Esophagus muscularis mucosa (tissue), 4 donors: ENCODE data around the gene PEPD. TPM values are rescaled to one million over a fixed set of nuclear protein-coding genes. Genes with fewer than 3 reads are reported as not detected.

Experiments
- DNase-seq: peaks from one replicate; pipeline ENCODE4 v3.0.0-alpha.2; 2017; ENCODE audit errors: extremely low spot score
- H3K27ac ChIP-seq, 4 donors: fragments of 200-600 bp; sonication (generic); replicated peaks in 1 of 4; 1 replicate in 3 of 4; 2 replicates in 1 of 4; pipeline ENCODE4 v1.5.1; 2016 to 2019; ENCODE audit warnings: mild to moderate bottlenecking in 1 of 4
- H3K27me3 ChIP-seq, 4 donors: fragments of 200-600 bp; sonication (generic); one replicate each; pipeline versions ENCODE4 v1.5.1 to v1.6.0; 2016 to 2019
- H3K36me3 ChIP-seq, 4 donors: fragments of 200-600 bp; sonication (generic); one replicate each; pipeline ENCODE4 v1.5.1; 2016 to 2019
- H3K4me1 ChIP-seq, 4 donors: fragments of 200-600 bp; sonication (generic); one replicate each; pipeline ENCODE4 v1.5.1; 2016 to 2019
- H3K4me3 ChIP-seq, 4 donors: fragments of 200-600 bp; sonication (generic); 1 replicate in 2 of 4; 2 replicates in 2 of 4; pipeline ENCODE4 v1.5.1; 2016 to 2019; ENCODE audit warnings: mild to moderate bottlenecking in 4 of 4, moderate library complexity in 1 of 4
- H3K9me3 ChIP-seq, 4 donors: fragments of 200-600 bp; sonication (generic); 1 replicate in 3 of 4; 2 replicates in 1 of 4; pipeline ENCODE4 v1.5.1; 2016 to 2019
- EP300 ChIP-seq: sonication (generic); formaldehyde crosslinking; IDR thresholded peaks from one replicate; pipeline ENCODE4 v1.6.1; 2017; ENCODE audit warnings: antibody characterized with exemption
- POLR2A ChIP-seq: fragments of 450-650 bp; IDR thresholded peaks from one replicate; pipeline ENCODE4 v1.6.1; 2017; ENCODE audit warnings: antibody characterized with exemption, moderate library complexity, mild to moderate bottlenecking, low read depth
- POLR2AphosphoS5 ChIP-seq, 2 donors: sonication (generic); formaldehyde crosslinking; IDR thresholded peaks; one replicate each; pipeline ENCODE4 v1.6.1; 2017; ENCODE audit warnings: antibody characterized with exemption in 2 of 2
- WGBS: methylation state at CpG from one replicate; pipeline ENCODE4 v1.1.5; 2018; 5-methylcytosine and 5-hydroxymethylcytosine counted together
- intact Hi-C: fragments of 100-400 bp; cut with DNase I; formaldehyde crosslinking; loops from one replicate; pipeline ENCODE4 v1.15.1; 2023
- total RNA-seq, 4 donors: library from RNA; depleted of rRNA; stranded (reverse); fragments of >200 nt; gene quantifications; one replicate each; pipeline versions ENCODE4 v1.1.0 to v1.2.1, GENCODE V29; 2016
- TF ChIP-seq, protein P1 (sequence below), 3 experiments: fragments of 200-600 bp in 2 of 3; fragments of 450-650 bp in 1 of 3; sonication (generic) in 2 of 3; IDR thresholded peaks; one replicate each; pipeline ENCODE4 v1.5.1; 2017 to 2019; ENCODE audit warnings: antibody characterized with exemption in 3 of 3, mild to moderate bottlenecking in 2 of 3, moderate library complexity in 1 of 3

The PEPD gene
- total RNA-seq, 4 donors from 2014 or later = 59.8 to 90.9 (median 73.0) TPM

DNA sequence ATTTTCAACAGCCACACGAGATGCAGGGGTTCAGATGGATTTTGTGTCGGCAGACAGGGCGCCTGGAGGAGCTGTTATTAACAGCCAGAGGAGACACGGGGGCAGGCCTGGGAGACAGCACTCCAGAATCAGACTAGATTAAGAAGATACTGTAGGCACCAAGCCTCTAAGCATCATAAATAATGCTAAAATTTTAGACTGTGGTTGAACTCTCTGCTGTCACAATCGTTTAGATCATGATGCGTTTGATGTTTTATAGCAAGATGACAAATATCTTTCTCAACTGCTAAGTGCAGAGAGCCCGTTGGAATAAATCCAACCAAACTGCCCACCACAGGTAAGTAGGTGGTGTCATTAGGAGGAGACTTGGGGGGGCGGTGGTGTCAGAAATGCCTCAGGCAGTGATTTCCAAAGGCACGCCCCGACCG lies 84.2 kb downstream of the PEPD start:
- H3K27ac ChIP-seq = no peak overlapping the region
- H3K27me3 ChIP-seq = no peaks in the 10 kb centered on the region
- 71% methylated on average over 11 of the region's 11 CpGs for WGBS
- intact Hi-C loops = no loop called here
- H3K9me3 ChIP-seq = no peaks in the 10 kb centered on the region
- H3K36me3 ChIP-seq = peaks cover 0 to 17% (median 8%) of the 10 kb centered on the region in 4 donors
- H3K4me1 ChIP-seq = peaks cover 0 to 5% (median under 1%) of the 10 kb centered on the region in 4 donors
- no peak overlapping the region for H3K4me3 ChIP-seq
- TF ChIP-seq POLR2A = no peak
- TF ChIP-seq POLR2AphosphoS5 (IDR thresholded peaks at IDR 0.05) = no peak
- no peak for TF ChIP-seq EP300
- TF ChIP-seq, protein P1, sequence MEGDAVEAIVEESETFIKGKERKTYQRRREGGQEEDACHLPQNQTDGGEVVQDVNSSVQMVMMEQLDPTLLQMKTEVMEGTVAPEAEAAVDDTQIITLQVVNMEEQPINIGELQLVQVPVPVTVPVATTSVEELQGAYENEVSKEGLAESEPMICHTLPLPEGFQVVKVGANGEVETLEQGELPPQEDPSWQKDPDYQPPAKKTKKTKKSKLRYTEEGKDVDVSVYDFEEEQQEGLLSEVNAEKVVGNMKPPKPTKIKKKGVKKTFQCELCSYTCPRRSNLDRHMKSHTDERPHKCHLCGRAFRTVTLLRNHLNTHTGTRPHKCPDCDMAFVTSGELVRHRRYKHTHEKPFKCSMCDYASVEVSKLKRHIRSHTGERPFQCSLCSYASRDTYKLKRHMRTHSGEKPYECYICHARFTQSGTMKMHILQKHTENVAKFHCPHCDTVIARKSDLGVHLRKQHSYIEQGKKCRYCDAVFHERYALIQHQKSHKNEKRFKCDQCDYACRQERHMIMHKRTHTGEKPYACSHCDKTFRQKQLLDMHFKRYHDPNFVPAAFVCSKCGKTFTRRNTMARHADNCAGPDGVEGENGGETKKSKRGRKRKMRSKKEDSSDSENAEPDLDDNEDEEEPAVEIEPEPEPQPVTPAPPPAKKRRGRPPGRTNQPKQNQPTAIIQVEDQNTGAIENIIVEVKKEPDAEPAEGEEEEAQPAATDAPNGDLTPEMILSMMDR (IDR thresholded peaks at IDR 0.05) = no peak
- DNase-seq = no peak

DNA sequence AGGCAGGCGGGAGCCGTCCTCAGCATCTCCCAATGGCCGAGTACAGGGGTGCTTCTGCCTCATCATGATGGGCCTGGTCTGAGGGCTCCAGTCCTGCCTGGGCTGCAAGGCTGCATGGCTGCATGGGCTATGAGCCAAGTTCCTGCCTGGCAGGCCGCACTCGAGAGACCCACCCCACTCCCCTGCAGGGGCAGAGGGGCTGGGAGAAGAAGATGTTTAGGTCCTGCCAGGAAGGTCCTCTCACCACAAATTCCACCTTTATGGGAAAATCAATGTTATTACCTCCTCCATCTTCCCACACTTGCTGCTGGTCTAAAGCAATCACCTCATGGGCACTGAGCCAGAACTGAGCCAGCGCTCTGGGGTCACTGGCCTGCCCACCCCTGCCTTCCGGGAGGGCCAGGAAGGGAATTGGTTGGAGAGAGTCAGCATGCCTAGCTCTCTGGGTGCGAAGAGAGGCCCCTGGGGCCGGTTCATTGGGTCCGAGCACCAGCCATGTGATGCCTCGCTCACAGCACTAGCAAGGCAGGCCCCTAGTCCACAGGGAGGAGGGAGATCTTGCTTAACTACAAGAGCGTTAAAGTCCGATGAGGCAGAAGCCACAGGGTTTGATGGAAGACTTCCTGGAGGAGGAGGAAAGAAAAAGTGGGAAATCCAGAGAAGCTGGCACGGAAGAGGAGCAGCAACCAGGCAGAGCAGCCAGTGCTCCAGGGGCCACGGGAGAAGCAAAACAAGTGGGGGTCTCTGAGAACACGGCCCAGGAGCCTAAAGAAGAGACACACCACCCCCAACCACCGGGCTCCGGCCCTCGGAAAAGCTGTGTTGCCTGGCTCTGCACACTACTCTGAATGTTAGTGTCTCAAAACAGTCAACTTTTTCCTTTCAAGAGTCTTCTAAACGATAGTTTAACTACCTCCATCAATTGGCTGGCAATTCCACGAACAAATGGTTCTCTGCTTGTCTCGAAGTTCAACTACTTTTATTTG lies 84.9 kb downstream of the PEPD start:
- no peaks in the 10 kb centered on the region for H3K9me3 ChIP-seq
- peaks cover 0 to 8% (median 2%) of the 10 kb centered on the region in 4 donors for H3K4me1 ChIP-seq
- intact Hi-C loops = no loop called here
- 93% methylated on average over 20 of the region's 22 CpGs for WGBS
- no peak for DNase-seq
- no peak overlapping the region for H3K27ac ChIP-seq
- peaks cover 0 to 11% (median 5%) of the 10 kb centered on the region in 4 donors for H3K36me3 ChIP-seq
- H3K27me3 ChIP-seq = no peaks in the 10 kb centered on the region
- TF ChIP-seq POLR2A = no peak
- TF ChIP-seq EP300 = no peak
- no peak for TF ChIP-seq POLR2AphosphoS5 (IDR thresholded peaks at IDR 0.05)
- H3K4me3 ChIP-seq = no peak overlapping the region

DNA sequence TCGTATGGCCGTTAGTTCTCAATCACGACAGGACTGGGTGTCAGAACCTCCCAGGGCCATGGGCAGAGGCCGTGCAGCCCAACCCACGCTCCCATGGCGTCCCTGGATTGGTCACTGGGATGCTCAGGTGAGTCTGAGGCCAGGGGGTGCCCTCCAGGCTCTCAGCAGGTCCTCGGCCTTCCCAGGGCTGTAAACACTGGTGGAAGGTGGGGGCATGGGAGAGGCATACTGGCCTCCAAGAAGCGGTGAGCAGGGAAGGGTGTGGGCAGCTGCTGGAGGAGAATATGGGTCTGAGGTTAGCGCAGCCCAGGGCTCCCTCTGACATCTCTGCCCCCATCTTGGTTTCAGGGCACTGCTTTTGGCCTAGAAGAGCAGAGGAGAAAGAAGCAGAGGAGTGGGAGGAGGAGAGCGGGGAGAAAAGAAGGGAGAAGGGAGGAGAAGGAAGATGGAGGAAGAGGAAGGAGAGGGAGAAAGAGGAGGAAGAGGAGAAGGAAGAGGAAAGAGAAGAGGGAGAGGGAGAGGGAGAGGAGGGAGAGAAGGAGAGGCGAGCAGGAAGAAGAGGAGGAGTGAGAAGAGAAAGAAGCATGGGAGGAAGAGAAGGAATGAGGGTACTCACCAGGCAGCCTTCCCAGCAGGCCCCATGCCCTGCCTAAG lies 85.8 kb downstream of the PEPD start:
- Histone ChIP-seq H3K4me1 (peaks cover 0 to 8% (median 2%) of the 10 kb centered on the region in 4 donors), H3K27me3 (no peaks in the 10 kb centered on the region), H3K4me3 (no peak overlapping the region), H3K27ac (no peak overlapping the region), H3K36me3 (peaks cover 0 to 11% (median 4%) of the 10 kb centered on the region in 4 donors), H3K9me3 (no peaks in the 10 kb centered on the region)
- no peak for TF ChIP-seq POLR2AphosphoS5 (IDR thresholded peaks at IDR 0.05)
- no peak for TF ChIP-seq EP300
- no peak for TF ChIP-seq POLR2A
- TF ChIP-seq, protein P1 (IDR thresholded peaks at IDR 0.05) = no peak
- 93% methylated on average over 8 of the region's 11 CpGs for WGBS
- intact Hi-C loops = no loop called here
- DNase-seq = no peak

GRCh38 chr19:33434886-33435705 lies 86.5 kb downstream of the PEPD start:
- H3K9me3 ChIP-seq = no peaks in the 10 kb centered on the region
- DNase-seq = no peak
- H3K4me3 ChIP-seq = no peak overlapping the region
- TF ChIP-seq EP300 (no peak), POLR2A (no peak), POLR2AphosphoS5 (IDR thresholded peaks at IDR 0.05) (no peak)
- TF ChIP-seq, protein P1 (IDR thresholded peaks at IDR 0.05) = no peak
- no peaks in the 10 kb centered on the region for H3K27me3 ChIP-seq
- 85% methylated on average over 26 of the region's 28 CpGs for WGBS
- peaks cover 0 to 11% (median 4%) of the 10 kb centered on the region in 4 donors for H3K36me3 ChIP-seq
- H3K4me1 ChIP-seq = peaks cover 0 to 8% (median 2%) of the 10 kb centered on the region in 4 donors
- intact Hi-C loops = no loop called here
- no peak overlapping the region for H3K27ac ChIP-seq
